H1 (cell line): ENCODE data around the gene LAIR2. TPM values are rescaled to one million over a fixed set of nuclear protein-coding genes. Genes with fewer than 3 reads are reported as not detected.

ENCODE experiments used
- CTCF ChIA-PET: fragments of 300-600 bp; sonication (Branson Sonifier 250); formaldehyde crosslinking; loops from one replicate; lab custom pipeline; 2021; ENCODE audit not compliant: partially characterized antibody; lab: Charles Lee
- POLR2A ChIA-PET: fragments of 300-600 bp; sonication (Branson Sonifier 250); formaldehyde crosslinking; loops from one replicate; lab custom pipeline; 2021; ENCODE audit warnings: inconsistent platforms; ENCODE audit not compliant: partially characterized antibody; lab: Charles Lee
- DNase-seq, 2 experiments: peaks; one replicate each; pipeline versions ENCODE4 v3.0.0 to v3.0.0-alpha.2; 2010 to 2022; ENCODE audit warnings: low spot score in 2 of 2, low read depth in 1 of 2, mixed read lengths in 1 of 2
- FAIRE-seq: peaks from 2 replicates; lab custom pipeline; 2011; peaks lifted over from hg19 to GRCh38; lab: Jason Lieb, UNC
- H2AFZ ChIP-seq: 2 replicates; pipeline ENCODE4 v1.8.1; 2012; ENCODE audit warnings: low read length, inconsistent platforms
- H2AK5ac ChIP-seq: 2 replicates; pipeline ENCODE4 v1.6.1; 2013; ENCODE audit warnings: low read depth, low read length
- H2BK120ac ChIP-seq: replicated peaks from 2 replicates; pipeline ENCODE3; 2013; ENCODE audit warnings: low read depth, low read length, inconsistent platforms
- H2BK12ac ChIP-seq: 2 replicates; pipeline ENCODE4 v1.6.1; 2013; ENCODE audit warnings: low read depth, low read length
- H2BK15ac ChIP-seq: 2 replicates; pipeline ENCODE4 v1.6.1; 2013; ENCODE audit warnings: low read length
- H2BK20ac ChIP-seq: 2 replicates; pipeline ENCODE4 v1.6.1; 2013; ENCODE audit warnings: low read length
- H2BK5ac ChIP-seq: 2 replicates; pipeline ENCODE4 v1.6.1; 2013; ENCODE audit warnings: low read depth, low read length
- H3K14ac ChIP-seq: 2 replicates; pipeline ENCODE4 v1.6.1; 2013; ENCODE audit warnings: inconsistent platforms; ENCODE audit not compliant: insufficient read length
- H3K18ac ChIP-seq: 2 replicates; pipeline ENCODE4 v1.6.1; 2013; ENCODE audit warnings: low read length; ENCODE audit errors: extremely low read depth
- H3K23ac ChIP-seq: 2 replicates; pipeline ENCODE4 v1.6.1; 2013; ENCODE audit warnings: inconsistent platforms; ENCODE audit not compliant: insufficient read length
- H3K23me2 ChIP-seq: 2 replicates; pipeline ENCODE4 v1.6.1; 2013; ENCODE audit warnings: low read depth, low read length
- H3K27ac ChIP-seq: 2 replicates; pipeline ENCODE4 v1.6.1; 2011; ENCODE audit warnings: low read depth, low read length, inconsistent platforms
- H3K27me3 ChIP-seq, 4 experiments: replicated peaks in 1 of 4; 1 replicate in 1 of 4; 2 replicates in 3 of 4; pipeline versions ENCODE4 v1.6.1 to v1.8.1; 2011 to 2013; ENCODE audit warnings: low read length in 3 of 4, mild to moderate bottlenecking in 3 of 4, inconsistent platforms in 2 of 4, mixed read lengths in 2 of 4, moderate library complexity in 1 of 4; ENCODE audit not compliant: control insufficient read depth in 3 of 4, insufficient read depth in 3 of 4; ENCODE audit errors: extremely low read depth in 1 of 4
- H3K36me3 ChIP-seq, 4 experiments: 2 replicates each; pipeline versions ENCODE4 v1.6.1 to v1.8.1; 2011 to 2013; ENCODE audit warnings: mild to moderate bottlenecking in 4 of 4, low read length in 3 of 4, moderate library complexity in 2 of 4, control low read depth in 1 of 4, inconsistent platforms in 1 of 4; ENCODE audit not compliant: insufficient read depth in 4 of 4, control insufficient read depth in 2 of 4
- H3K4ac ChIP-seq: replicated peaks from 2 replicates; pipeline ENCODE3; 2013; ENCODE audit warnings: low read length, low read depth, mixed read lengths, inconsistent platforms; ENCODE audit not compliant: insufficient read length
- H3K4me1 ChIP-seq, 4 experiments: replicated peaks in 1 of 4; 1 replicate in 1 of 4; 2 replicates in 3 of 4; pipeline versions ENCODE4 v1.6.1 to v1.8.1; 2011 to 2013; ENCODE audit warnings: low read length in 3 of 4, inconsistent platforms in 2 of 4, mixed read lengths in 1 of 4; ENCODE audit not compliant: insufficient read depth in 4 of 4, control insufficient read depth in 3 of 4
- H3K4me2 ChIP-seq, 2 experiments: 2 replicates each; pipeline versions ENCODE4 v1.6.1 to v1.8.1; 2011 to 2013; ENCODE audit warnings: low read depth in 2 of 2, low read length in 2 of 2, control low read depth in 1 of 2, inconsistent platforms in 1 of 2, mild to moderate bottlenecking in 1 of 2; ENCODE audit not compliant: insufficient read depth in 1 of 2
- H3K4me3 ChIP-seq, 4 experiments: fragments of 200-600, 300-600 bp in 1 of 4; sonication (generic), shearing (Covaris generic), sonication (Bioruptor Twin) in 1 of 4; 2 replicates each; pipeline versions ENCODE4 v1.5.1 to v1.8.1; 2011 to 2016; ENCODE audit warnings: low read length in 4 of 4, low read depth in 3 of 4, control low read depth in 2 of 4, inconsistent platforms in 2 of 4, mild to moderate bottlenecking in 2 of 4, mixed read lengths in 1 of 4, moderate library complexity in 1 of 4; ENCODE audit not compliant: insufficient read depth in 2 of 4; ENCODE audit errors: extremely low read depth in 1 of 4
- H3K56ac ChIP-seq: replicated peaks from 2 replicates; pipeline ENCODE3; 2013; ENCODE audit warnings: low read depth, mild to moderate bottlenecking, mixed read lengths, low read length, inconsistent platforms; ENCODE audit not compliant: insufficient read length
- H3K79me1 ChIP-seq: 2 replicates; pipeline ENCODE4 v1.6.1; 2013; ENCODE audit warnings: low read depth, low read length, control low read depth
- H3K79me2 ChIP-seq, 2 experiments: 2 replicates each; pipeline versions ENCODE4 v1.6.1 to v1.8.1; 2012 to 2013; ENCODE audit warnings: low read length in 2 of 2, mild to moderate bottlenecking in 2 of 2, inconsistent platforms in 1 of 2; ENCODE audit not compliant: insufficient read depth in 2 of 2, control insufficient read depth in 1 of 2
- H3K9ac ChIP-seq, 4 experiments: replicated peaks in 1 of 4; 1 replicate in 1 of 4; 2 replicates in 3 of 4; pipeline versions ENCODE4 v1.6.1 to v1.8.1; 2011 to 2013; ENCODE audit warnings: low read depth in 3 of 4, low read length in 3 of 4, control low read depth in 2 of 4, mild to moderate bottlenecking in 2 of 4, moderate library complexity in 2 of 4, inconsistent platforms in 1 of 4; ENCODE audit errors: extremely low read depth in 1 of 4
- H3K9me3 ChIP-seq, 2 experiments: 2 replicates each; pipeline versions ENCODE4 v1.6.1 to v1.8.1; 2012 to 2013; ENCODE audit warnings: mild to moderate bottlenecking in 2 of 2, moderate library complexity in 2 of 2, control low read depth in 1 of 2, inconsistent platforms in 1 of 2, low read depth in 1 of 2, low read length in 1 of 2, mixed read lengths in 1 of 2; ENCODE audit not compliant: insufficient read depth in 2 of 2
- H4K20me1 ChIP-seq, 2 experiments: replicated peaks in 1 of 2; 2 replicates each; pipeline versions ENCODE3 to v1.8.1; 2011 to 2013; ENCODE audit warnings: inconsistent platforms in 2 of 2, low read length in 2 of 2, mild to moderate bottlenecking in 1 of 2; ENCODE audit not compliant: insufficient read depth in 2 of 2, control insufficient read depth in 1 of 2
- H4K5ac ChIP-seq: 2 replicates; pipeline ENCODE4 v1.6.1; 2013; ENCODE audit warnings: low read length, low read depth, mixed read lengths, inconsistent platforms; ENCODE audit not compliant: insufficient read length
- H4K8ac ChIP-seq: 2 replicates; pipeline ENCODE4 v1.8.0; 2013; ENCODE audit warnings: mild to moderate bottlenecking, moderate library complexity, low read length, inconsistent platforms; ENCODE audit not compliant: insufficient read depth; ENCODE audit errors: extremely low read depth
- H4K91ac ChIP-seq: replicated peaks from 2 replicates; pipeline ENCODE3; 2013; ENCODE audit warnings: low read length, mixed read lengths, inconsistent platforms; ENCODE audit not compliant: insufficient read length
- ASH2L ChIP-seq: fragments of 200-600, 300-600 bp; sonication (generic); IDR thresholded peaks from one replicate; pipeline ENCODE4 v1.7.1; 2017; ENCODE audit warnings: low read length
- CBX5 ChIP-seq: fragments of 300-800, 300-1000 bp; sonication (generic); IDR thresholded peaks from 2 replicates; pipeline ENCODE4 v1.7.1; 2016; ENCODE audit warnings: antibody characterized with exemption, low read length, low read depth
- CHD2 ChIP-seq: IDR thresholded peaks from 2 replicates; pipeline ENCODE4 v1.6.1; 2012; ENCODE audit warnings: low read length, improper control_type of control experiment
- CREB1 ChIP-seq: IDR thresholded peaks from 2 replicates; pipeline ENCODE4 v1.6.1; 2012; ENCODE audit warnings: inconsistent platforms
- GTF2F1 ChIP-seq: IDR thresholded peaks from 2 replicates; pipeline ENCODE4 v1.6.1; 2012; ENCODE audit warnings: low read depth, low read length, improper control_type of control experiment, borderline replicate concordance
- HDAC2 ChIP-seq, 2 experiments: fragments of 300-600 bp in 1 of 2; sonication (generic) in 1 of 2; IDR thresholded peaks; 2 replicates each; pipeline ENCODE4 v1.6.1; 2011 to 2012; ENCODE audit warnings: low read depth in 2 of 2, low read length in 2 of 2, mild to moderate bottlenecking in 2 of 2, moderate library complexity in 2 of 2, borderline replicate concordance in 1 of 2, inconsistent platforms in 1 of 2
- HDAC6 ChIP-seq: IDR thresholded peaks from one replicate; pipeline ENCODE4 v1.7.1; 2012; ENCODE audit warnings: low read depth, mild to moderate bottlenecking, inconsistent platforms, low read length, moderate library complexity
- NANOG ChIP-seq: IDR thresholded peaks from 2 replicates; pipeline ENCODE4 v1.6.1; 2011; ENCODE audit warnings: low read length, low read depth, mild to moderate bottlenecking, inconsistent platforms; ENCODE audit not compliant: insufficient read depth, poor library complexity, severe bottlenecking
- NRF1 ChIP-seq: IDR thresholded peaks from 2 replicates; pipeline ENCODE4 v1.6.1; 2011; ENCODE audit warnings: mild to moderate bottlenecking, low read depth, low read length, improper control_type of control experiment
- POLR2A ChIP-seq, 2 experiments: IDR thresholded peaks; 1 replicate in 1 of 2; 2 replicates in 1 of 2; pipeline ENCODE4 v1.6.1; 2011; ENCODE audit warnings: low read depth in 2 of 2, low read length in 2 of 2, mild to moderate bottlenecking in 2 of 2; ENCODE audit errors: control extremely low read depth in 1 of 2
- POU5F1 ChIP-seq: IDR thresholded peaks from 2 replicates; pipeline ENCODE4 v1.6.1; 2011; ENCODE audit warnings: low read depth, mild to moderate bottlenecking, low read length, moderate library complexity
- RAD21 ChIP-seq, 2 experiments: IDR thresholded peaks in 1 of 2; conservative IDR thresholded peaks in 1 of 2; 2 replicates each; pipeline ENCODE4 v1.6.1; 2011; ENCODE audit warnings: low read depth in 2 of 2, low read length in 2 of 2, improper control_type of control experiment in 1 of 2, inconsistent platforms in 1 of 2, mild to moderate bottlenecking in 1 of 2, moderate library complexity in 1 of 2
- TAF7 ChIP-seq: optimal IDR thresholded peaks from 2 replicates; pipeline ENCODE3; 2011; ENCODE audit warnings: low read depth, mild to moderate bottlenecking, inconsistent platforms, low read length, moderate library complexity, borderline replicate concordance
- TCF12 ChIP-seq: IDR thresholded peaks from 2 replicates; pipeline ENCODE4 v1.6.1; 2011; ENCODE audit warnings: low read depth, mild to moderate bottlenecking, low read length
- ZNF274 ChIP-seq: IDR thresholded peaks from 2 replicates; pipeline ENCODE4 v1.7.0; 2012; ENCODE audit warnings: low read length, borderline replicate concordance; ENCODE audit errors: extremely low read depth
- WGBS, 2 experiments: shearing (Covaris generic) in 1 of 2; methylation state at CpG; one replicate each; pipeline versions ENCODE4 v1.1.6 to v1.1.7; 2013 to 2015; ENCODE audit warnings: low lambda C conversion rate in 2 of 2, mixed read lengths in 2 of 2, inconsistent platforms in 1 of 2, low coverage in 1 of 2, missing lambda C conversion rate in 1 of 2; ENCODE audit not compliant: insufficient replicate concordance in 2 of 2, insufficient coverage in 1 of 2, insufficient read length in 1 of 2; ENCODE audit errors: extremely low coverage in 1 of 2, missing lambda C conversion rate in 1 of 2; 5-methylcytosine and 5-hydroxymethylcytosine counted together
- polyA plus RNA-seq, 7 experiments: library from polyadenylated mRNA; depleted of rRNA in 3 of 7; stranded (reverse) in 5 of 7; unstranded in 2 of 7; fragments of >200 nt in 5 of 7; fragments of 200-250 nt in 2 of 7; gene quantifications; 1 replicate in 5 of 7; 2 replicates in 1 of 7; 4 replicates in 1 of 7; pipeline versions ENCODE4 v1.2.1 to v1.2.3, GENCODE V29; 2011 to 2013; ENCODE audit warnings: missing spikeins in 2 of 7, mixed read lengths in 2 of 7
- total RNA-seq: library from RNA; stranded (reverse); fragmentation: NEBNext Ultra II Directional; extraction: Animal tissue kit (Norgen Biotek cat#: 25700); gene quantifications from 2 replicates; pipeline ENCODE4 v1.2.1, GENCODE V29; 2021

Gene LAIR2
- total and polyA plus RNA-seq, 2 of the 8 experiments (the other 6 are each of a cell fraction or from before 2014, with no cell fraction given): not detected

DNA sequence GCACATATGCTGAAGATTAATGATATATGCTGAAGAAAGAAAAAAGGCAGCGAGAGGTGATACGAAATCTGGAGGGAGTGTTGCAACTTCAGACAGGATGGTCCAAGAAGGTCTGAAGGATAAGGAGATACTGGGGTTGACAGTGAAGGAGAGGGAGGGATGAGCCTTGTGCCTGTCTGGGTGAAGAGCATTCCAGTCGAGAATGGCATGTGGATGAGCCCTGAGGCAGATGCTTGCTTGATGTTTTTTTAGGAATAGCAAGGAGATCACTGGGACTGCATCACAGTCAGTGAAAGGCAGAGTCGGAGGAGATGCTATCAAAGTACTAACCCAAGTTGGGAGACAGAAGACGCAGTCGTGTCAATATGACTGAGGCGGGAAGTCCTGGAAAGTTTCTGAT is 13.3 kb upstream of the LAIR2 start:
- H3K27me3 ChIP-seq: no peaks in the 10 kb centered on the region
- no peak overlapping the region for H2BK12ac ChIP-seq
- H2BK20ac ChIP-seq: no peak overlapping the region
- no peaks in the 10 kb centered on the region for H3K23me2 ChIP-seq
- no peak overlapping the region for H4K91ac ChIP-seq
- 75% methylated on average over 7 of the region's 7 CpGs; no CpG with 5 or more reads in 1 of the 2 experiments for WGBS, 2 experiments
- H3K18ac ChIP-seq: no peak overlapping the region
- H3K27ac ChIP-seq: no peak overlapping the region
- no peak for FAIRE-seq
- no peak overlapping the region for H3K23ac ChIP-seq
- no peak overlapping the region for H3K4me3 ChIP-seq
- H2AK5ac ChIP-seq: no peak overlapping the region
- no peak overlapping the region for H2BK15ac ChIP-seq
- H3K56ac ChIP-seq: no peak overlapping the region
- H2BK5ac ChIP-seq: no peak overlapping the region
- H3K4ac ChIP-seq: no peak overlapping the region
- no peaks in the 10 kb centered on the region for H3K4me1 ChIP-seq
- no peaks in the 10 kb centered on the region for H3K79me2 ChIP-seq
- H3K9ac ChIP-seq: no peak overlapping the region
- peaks cover 26 to 68% of the 10 kb centered on the region in 2 experiments for H3K9me3 ChIP-seq
- ChIA-PET CTCF (interaction anchor here (0.6 kb wide), 1 partner anchor 10 kb away, joined by 3 read pairs; no protein-coding TSS in a partner anchor), POLR2A (no interaction called here)
- no peak overlapping the region for H4K5ac ChIP-seq
- H3K36me3 ChIP-seq: no peaks in the 10 kb centered on the region
- H4K8ac ChIP-seq: no peak overlapping the region
- no peak overlapping the region for H3K4me2 ChIP-seq
- no peaks in the 10 kb centered on the region for H4K20me1 ChIP-seq
- H2AFZ ChIP-seq: no peak overlapping the region
- no peak overlapping the region for H3K14ac ChIP-seq
- no peak overlapping the region for H2BK120ac ChIP-seq
- H3K79me1 ChIP-seq: no peaks in the 10 kb centered on the region
- DNase-seq: no peak
- TF ChIP-seq NRF1: no peak
- no peak for TF ChIP-seq TCF12
- TF ChIP-seq TAF7: no peak
- no peak for TF ChIP-seq POLR2A (IDR thresholded peaks at IDR 0.05; ENCODE audit: control extremely low read depth in 1 of 2, low read depth in 2 of 2, low read length in 2 of 2)
- no peak for TF ChIP-seq HDAC6
- no peak for TF ChIP-seq ZNF274
- no peak for TF ChIP-seq HDAC2 (IDR thresholded peaks at IDR 0.05; ENCODE audit: borderline replicate concordance in 1 of 2, low read depth in 2 of 2, low read length in 2 of 2)
- no peak for TF ChIP-seq CBX5
- no peak for TF ChIP-seq ASH2L
- TF ChIP-seq CHD2: no peak
- TF ChIP-seq CREB1: no peak
- TF ChIP-seq GTF2F1: no peak
- no peak for TF ChIP-seq POU5F1
- no peak for TF ChIP-seq NANOG
- TF ChIP-seq RAD21 (IDR thresholded peaks at IDR 0.05 in 1 of 2, conservative IDR thresholded peaks at IDR 0.05 in 1 of 2; ENCODE audit: low read depth in 2 of 2, low read length in 2 of 2): no peak
